NB4 (cell line): ENCODE measurements around the gene FAM43B.

ENCODE experiments used
- DNase-seq: peaks from one replicate; pipeline ENCODE4 v3.0.0; 2010; ENCODE audit warnings: low read depth
- H3K4me3 ChIP-seq: one replicate; pipeline ENCODE4 v1.5.1; 2011; ENCODE audit warnings: mild to moderate bottlenecking, low read depth, low read length, moderate library complexity
- MYC ChIP-seq: IDR thresholded peaks from 2 replicates; pipeline ENCODE4 v1.6.1; 2011; ENCODE audit warnings: low read depth, low read length
- POLR2A ChIP-seq: IDR thresholded peaks from 2 replicates; pipeline ENCODE4 v1.6.1; 2011; ENCODE audit warnings: mild to moderate bottlenecking; ENCODE audit not compliant: insufficient read length; ENCODE audit errors: extremely low read depth
- TF ChIP-seq, protein P1 (sequence below): IDR thresholded peaks from one replicate; pipeline ENCODE4 v1.5.1; 2012; ENCODE audit warnings: low read depth, low read length
- TF ChIP-seq, protein P2 (sequence below): IDR thresholded peaks from 2 replicates; pipeline ENCODE4 v1.6.1; 2011; ENCODE audit warnings: low read depth, low read length

The FAM43B gene

DNA sequence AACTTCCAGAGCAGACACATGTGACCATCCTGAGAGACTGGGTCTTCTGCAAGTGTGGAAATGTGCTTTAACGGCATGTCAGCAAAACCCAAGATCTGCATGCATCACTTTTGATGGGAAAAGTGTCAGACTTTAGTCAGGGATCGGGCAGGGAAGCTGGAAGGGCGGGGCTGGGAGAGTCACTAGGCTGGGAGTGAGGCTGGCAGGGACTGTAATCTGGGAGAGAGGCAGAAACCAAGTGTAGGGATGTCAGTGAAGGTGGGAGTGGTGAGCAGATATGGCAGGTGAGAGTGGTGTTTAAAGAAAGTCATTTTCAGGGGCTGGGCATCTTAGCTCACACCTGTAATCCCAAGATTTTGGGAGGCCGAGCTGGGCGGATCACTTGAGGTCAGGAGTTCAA is 47.8 kb downstream of the FAM43B start:
- TF ChIP-seq POLR2A: no peak
- TF ChIP-seq, protein P1, sequence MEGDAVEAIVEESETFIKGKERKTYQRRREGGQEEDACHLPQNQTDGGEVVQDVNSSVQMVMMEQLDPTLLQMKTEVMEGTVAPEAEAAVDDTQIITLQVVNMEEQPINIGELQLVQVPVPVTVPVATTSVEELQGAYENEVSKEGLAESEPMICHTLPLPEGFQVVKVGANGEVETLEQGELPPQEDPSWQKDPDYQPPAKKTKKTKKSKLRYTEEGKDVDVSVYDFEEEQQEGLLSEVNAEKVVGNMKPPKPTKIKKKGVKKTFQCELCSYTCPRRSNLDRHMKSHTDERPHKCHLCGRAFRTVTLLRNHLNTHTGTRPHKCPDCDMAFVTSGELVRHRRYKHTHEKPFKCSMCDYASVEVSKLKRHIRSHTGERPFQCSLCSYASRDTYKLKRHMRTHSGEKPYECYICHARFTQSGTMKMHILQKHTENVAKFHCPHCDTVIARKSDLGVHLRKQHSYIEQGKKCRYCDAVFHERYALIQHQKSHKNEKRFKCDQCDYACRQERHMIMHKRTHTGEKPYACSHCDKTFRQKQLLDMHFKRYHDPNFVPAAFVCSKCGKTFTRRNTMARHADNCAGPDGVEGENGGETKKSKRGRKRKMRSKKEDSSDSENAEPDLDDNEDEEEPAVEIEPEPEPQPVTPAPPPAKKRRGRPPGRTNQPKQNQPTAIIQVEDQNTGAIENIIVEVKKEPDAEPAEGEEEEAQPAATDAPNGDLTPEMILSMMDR: no peak
- TF ChIP-seq, protein P2, sequence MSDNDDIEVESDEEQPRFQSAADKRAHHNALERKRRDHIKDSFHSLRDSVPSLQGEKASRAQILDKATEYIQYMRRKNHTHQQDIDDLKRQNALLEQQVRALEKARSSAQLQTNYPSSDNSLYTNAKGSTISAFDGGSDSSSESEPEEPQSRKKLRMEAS: no peak
- no peak for TF ChIP-seq MYC

DNA sequence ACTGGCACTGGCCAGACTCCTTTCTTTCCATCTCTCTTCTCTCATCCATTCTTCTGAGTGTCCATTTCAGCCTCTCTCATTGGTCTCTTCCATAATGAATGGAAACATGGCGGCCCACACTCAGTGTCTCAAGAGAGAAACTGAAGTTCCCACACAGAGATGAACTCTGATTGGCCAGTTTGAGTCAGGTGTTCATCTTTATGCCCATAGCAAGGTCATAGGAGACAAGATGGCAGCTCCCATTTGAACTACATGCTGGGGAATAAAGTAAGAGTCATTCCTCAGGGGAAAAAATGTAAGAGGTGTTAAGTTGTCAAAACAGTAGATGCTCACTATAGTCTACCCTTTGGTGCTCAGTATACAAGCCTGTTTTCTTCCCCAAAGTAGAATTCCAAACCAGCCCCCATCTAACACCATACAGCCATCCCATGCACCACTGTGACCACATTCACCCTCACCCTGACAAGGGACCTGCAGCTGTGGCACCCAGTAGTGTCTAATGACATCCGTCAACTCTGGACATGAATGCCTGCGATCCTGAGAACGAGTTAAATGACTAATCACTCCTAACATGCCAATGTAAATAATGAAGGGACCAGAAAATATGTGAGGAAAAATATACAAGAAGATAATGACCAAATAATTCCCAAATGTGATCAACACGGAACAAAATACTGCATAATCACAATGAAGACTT is 48.9 kb downstream of the FAM43B start:
- TF ChIP-seq MYC: no peak
- TF ChIP-seq, protein P2: no peak
- TF ChIP-seq POLR2A: no peak
- TF ChIP-seq, protein P1: no peak
- no peak for DNase-seq
- no peak overlapping the region for H3K4me3 ChIP-seq

More for the DNA sequence above, 47.8 kb downstream of the FAM43B start:
- no peak for DNase-seq
- H3K4me3 ChIP-seq: no peak overlapping the region

DNA sequence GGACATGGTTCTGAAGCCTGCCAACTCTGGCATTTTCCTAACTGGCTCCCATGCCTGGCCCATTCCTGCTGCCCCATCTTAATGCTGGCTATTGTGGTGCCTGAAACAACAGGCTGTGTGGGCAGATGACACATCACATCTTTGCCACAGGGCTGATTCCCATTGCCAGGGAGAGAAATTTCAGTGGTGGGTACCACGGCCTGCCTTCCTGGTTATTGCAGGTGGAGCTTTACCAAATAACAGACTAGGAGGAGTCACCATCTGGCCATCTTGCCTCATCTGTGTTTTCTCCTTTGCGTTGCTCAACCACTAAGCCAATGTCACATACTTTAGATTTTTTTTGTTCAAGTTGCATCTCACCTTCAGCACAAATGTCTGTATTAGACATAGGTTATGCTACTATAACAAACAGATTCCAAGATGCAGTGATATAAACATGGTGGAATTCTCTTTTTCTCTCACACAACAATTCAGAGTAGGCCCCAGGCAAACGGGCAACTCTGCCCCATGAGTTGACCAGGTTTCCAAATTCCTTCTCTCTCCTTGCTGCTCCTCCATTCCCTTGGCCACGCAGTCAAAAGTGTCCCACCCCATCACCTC is 50.6 kb downstream of the FAM43B start:
- no peak overlapping the region for H3K4me3 ChIP-seq
- no peak for DNase-seq
- no peak for TF ChIP-seq MYC
- TF ChIP-seq, protein P2: no peak
- TF ChIP-seq, protein P1: no peak
- no peak for TF ChIP-seq POLR2A

DNA sequence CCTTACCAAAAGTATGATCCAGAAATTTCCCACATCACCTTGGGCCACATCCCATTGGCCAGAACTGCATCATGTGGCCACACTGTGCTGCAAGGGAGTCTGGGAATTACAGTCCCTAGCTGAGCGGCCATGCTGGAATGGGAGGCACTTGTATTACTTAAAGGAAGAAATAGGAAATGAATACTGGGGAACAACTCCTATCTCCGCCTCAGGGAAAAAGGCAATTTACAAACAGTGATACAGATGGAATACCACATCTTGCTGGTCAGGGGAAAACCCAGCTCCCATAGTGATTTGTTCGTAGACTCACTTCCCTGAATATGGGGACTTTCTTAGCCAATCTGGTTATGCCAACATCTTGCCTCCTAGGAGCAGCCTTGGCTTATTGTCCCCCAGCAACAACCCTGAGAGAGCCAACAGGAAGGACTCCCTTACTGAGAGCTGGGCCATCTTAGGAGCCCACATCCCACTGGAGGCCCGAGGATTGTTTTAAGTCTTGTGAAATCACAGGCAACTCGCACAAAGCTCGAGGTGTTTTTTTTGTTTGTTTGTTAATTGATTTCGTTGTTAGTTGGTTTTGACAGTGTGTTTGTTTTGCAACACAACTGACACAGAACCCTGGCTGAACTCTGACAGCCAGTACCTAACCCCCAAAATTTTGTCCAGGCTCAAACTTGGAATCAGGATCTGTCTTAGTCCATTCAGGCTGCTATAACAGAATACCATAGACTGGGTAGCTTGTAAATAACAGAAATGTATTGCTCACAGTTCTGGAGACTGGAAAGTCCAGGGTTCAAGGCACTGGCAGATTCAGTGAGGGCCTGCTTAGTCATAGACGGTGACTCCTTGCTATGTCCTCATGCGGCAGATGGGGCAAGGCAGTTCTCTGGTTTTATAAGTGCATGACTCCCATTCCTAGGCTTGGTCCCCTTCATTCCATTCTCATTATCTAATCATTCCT is 51.4 kb downstream of the FAM43B start:
- peak; percentile 53 for DNase-seq
- TF ChIP-seq, protein P2: no peak
- TF ChIP-seq POLR2A: no peak
- TF ChIP-seq, protein P1: no peak
- no peak for TF ChIP-seq MYC
- H3K4me3 ChIP-seq: no peak overlapping the region
